ENCODE measurements around the gene RFPL1. TPM values are rescaled to one million over a fixed set of nuclear protein-coding genes. Genes with fewer than 3 reads are reported as not detected.

Gene RFPL1
- total RNA-seq, 2 donors from 2014 or later = not detected

GRCh38 chr22:29451863-29452262 lies 13.5 kb downstream of the RFPL1 start:
- intact Hi-C loops (cut with DNase I) = no loop called here
- TF ChIP-seq CTCF (IDR thresholded peaks at IDR 0.05) = no peak
- no peak for TF ChIP-seq POLR2A (IDR thresholded peaks at IDR 0.05)
- Histone ChIP-seq H3K27ac (no peak overlapping the region), H3K4me1 (no peaks in the 10 kb centered on the region), H3K9me3 (no peaks in the 10 kb centered on the region), H3K27me3 (no peaks in the 10 kb centered on the region), H3K4me3 (no peak overlapping the region), H3K36me3 (replicated peaks in 1 of 2; ENCODE audit: insufficient read depth in 1 of 2, low read depth in 2 of 2) (no peaks in the 10 kb centered on the region)
- no peak for DNase-seq
- ATAC-seq = no peak
- 83 to 85% methylated on average over 3 to 4 of the region's 4 CpGs for WGBS, 2 donors

GRCh38 chr22:29454276-29454675 lies 15.9 kb downstream of the RFPL1 start:
- Histone ChIP-seq H3K27ac (no peak overlapping the region), H3K27me3 (no peaks in the 10 kb centered on the region), H3K36me3 (replicated peaks in 1 of 2; ENCODE audit: insufficient read depth in 1 of 2, low read depth in 2 of 2) (no peaks in the 10 kb centered on the region), H3K4me3 (no peak overlapping the region), H3K9me3 (no peaks in the 10 kb centered on the region), H3K4me1 (no peaks in the 10 kb centered on the region)
- TF ChIP-seq CTCF (IDR thresholded peaks at IDR 0.05) (no peak), POLR2A (IDR thresholded peaks at IDR 0.05) (no peak)
- intact Hi-C loops (cut with DNase I) = no loop called here
- DNase-seq (no peak), ATAC-seq (no peak)
- WGBS, 2 donors = 22 to 69% methylated on average over 6 to 8 of the region's 8 CpGs

GRCh38 chr22:29456211-29456671 lies 17.9 kb downstream of the RFPL1 start:
- ATAC-seq = no peak

GRCh38 chr22:29457730-29458129 lies 19.3 kb downstream of the RFPL1 start:
- no peak overlapping the region for H3K4me3 ChIP-seq
- DNase-seq = peak in 2 of 4 donors; percentile 16 to 27
- H3K4me1 ChIP-seq = no peaks in the 10 kb centered on the region
- H3K9me3 ChIP-seq = no peaks in the 10 kb centered on the region
- no peak overlapping the region for H3K27ac ChIP-seq
- ATAC-seq = peak; percentile 58
- 34 to 100% methylated on average over 1 to 4 of the region's 4 CpGs for WGBS, 2 donors
- intact Hi-C loops (cut with DNase I) = no loop called here
- H3K27me3 ChIP-seq = no peaks in the 10 kb centered on the region
- no peaks in the 10 kb centered on the region for H3K36me3 ChIP-seq (replicated peaks in 1 of 2; ENCODE audit: insufficient read depth in 1 of 2, low read depth in 2 of 2)
- TF ChIP-seq POLR2A (IDR thresholded peaks at IDR 0.05) = no peak
- no peak for TF ChIP-seq CTCF (IDR thresholded peaks at IDR 0.05)

More at GRCh38 chr22:29456211-29456671, 17.9 kb downstream of the RFPL1 start:
- no peaks in the 10 kb centered on the region for H3K36me3 ChIP-seq (replicated peaks in 1 of 2; ENCODE audit: insufficient read depth in 1 of 2, low read depth in 2 of 2)
- 68 to 76% methylated on average over 9 of the region's 9 CpGs for WGBS, 2 donors
- DNase-seq = no peak
- H3K27ac ChIP-seq = no peak overlapping the region
- no peak for TF ChIP-seq CTCF (IDR thresholded peaks at IDR 0.05)
- no peak for TF ChIP-seq POLR2A (IDR thresholded peaks at IDR 0.05)
- H3K4me1 ChIP-seq = no peaks in the 10 kb centered on the region
- no peak overlapping the region for H3K4me3 ChIP-seq
- H3K27me3 ChIP-seq = no peaks in the 10 kb centered on the region
- H3K9me3 ChIP-seq = no peaks in the 10 kb centered on the region
- intact Hi-C loops (cut with DNase I) = no loop called here

- Histone ChIP-seq H3K36me3 (replicated peaks in 1 of 2; ENCODE audit: insufficient read depth in 1 of 2, low read depth in 2 of 2) (no peaks in the 10 kb centered on the region), H3K4me3 (no peak overlapping the region), H3K9me3 (no peaks in the 10 kb centered on the region), H3K27me3 (no peaks in the 10 kb centered on the region), H3K4me1 (no peaks in the 10 kb centered on the region), H3K27ac (no peak overlapping the region)
- DNase-seq (no peak), ATAC-seq (no peak)
- intact Hi-C loops (cut with DNase I) = no loop called here
- TF ChIP-seq CTCF (IDR thresholded peaks at IDR 0.05) = no peak
- no peak for TF ChIP-seq POLR2A (IDR thresholded peaks at IDR 0.05)
Observed at GRCh38 chr22:29458551-29458950, 20.2 kb downstream of the RFPL1 start.
